Mesodermal cell (in vitro differentiated cells): ENCODE measurements around the gene FKBP10.
"Not testable (repeated sequence)": the region's sequence is repeated elsewhere in the genome, so short reads cannot be mapped to it uniquely, and the experiment has no call there.

Source experiments
- H3K27ac ChIP-seq: 2 replicates; pipeline ENCODE4 v1.7.0; 2013; ENCODE audit warnings: mild to moderate bottlenecking, low read depth, low read length, moderate library complexity; ENCODE audit not compliant: severe bottlenecking
- H3K36me3 ChIP-seq: 2 replicates; pipeline ENCODE4 v1.7.1; 2013; ENCODE audit warnings: mild to moderate bottlenecking, low read length, moderate library complexity; ENCODE audit not compliant: control insufficient read depth, insufficient read depth
- H3K4me1 ChIP-seq: one replicate; pipeline ENCODE4 v1.7.1; 2013; ENCODE audit warnings: mild to moderate bottlenecking, low read length; ENCODE audit not compliant: insufficient read depth, control insufficient read depth, poor library complexity, severe bottlenecking
- H3K4me3 ChIP-seq: 2 replicates; pipeline ENCODE4 v1.7.0; 2013; ENCODE audit warnings: low read length, control low read depth, mild to moderate bottlenecking; ENCODE audit not compliant: insufficient read depth, poor library complexity, severe bottlenecking; ENCODE audit errors: extremely low read depth
- H3K9me3 ChIP-seq: 2 replicates; pipeline ENCODE4 v1.7.1; 2013; ENCODE audit warnings: mild to moderate bottlenecking, low read length, moderate library complexity; ENCODE audit not compliant: control insufficient read depth
- WGBS, 2 experiments: methylation state at CpG; one replicate each; pipeline ENCODE4 v1.1.5; 2013; ENCODE audit warnings: missing lambda C conversion rate in 2 of 2; ENCODE audit not compliant: insufficient coverage in 2 of 2; 5-methylcytosine and 5-hydroxymethylcytosine counted together

FKBP10 gene

DNA sequence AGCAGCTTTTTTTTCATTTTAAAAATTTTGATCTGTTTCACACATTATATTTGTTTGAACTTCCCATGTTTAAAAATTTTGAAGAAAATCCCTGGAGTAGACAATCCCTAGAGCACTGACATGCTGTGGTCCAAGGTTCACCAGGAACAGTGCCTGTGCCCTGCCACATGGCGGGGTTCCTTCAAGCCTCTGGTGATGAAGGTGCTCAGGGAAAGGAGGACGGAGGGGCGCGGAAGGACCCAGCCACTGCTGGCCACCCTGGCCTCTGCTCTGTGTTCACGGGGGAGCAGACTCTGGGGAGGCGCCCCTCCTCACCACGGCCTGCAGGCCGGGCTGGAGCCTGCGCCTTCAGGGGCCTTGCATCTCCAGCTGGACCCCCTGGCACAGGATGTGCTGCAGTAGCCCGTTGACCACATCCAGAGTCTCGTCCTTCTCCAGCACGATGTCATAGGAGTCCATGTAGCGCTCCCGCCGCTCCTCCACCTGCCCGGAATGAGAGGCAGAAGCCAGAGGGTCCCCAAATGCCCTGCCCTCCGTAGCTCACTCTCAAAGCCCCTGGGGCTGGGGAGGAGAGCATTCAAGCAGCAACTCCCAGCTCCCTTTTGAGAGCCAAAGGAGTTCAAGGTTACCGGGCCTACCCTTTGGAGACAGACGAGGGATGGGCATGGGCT is 12.5 kb downstream of the FKBP10 start:
- H3K4me3 ChIP-seq, result no peak overlapping the region
- H3K27ac ChIP-seq, result no peak overlapping the region
- H3K4me1 ChIP-seq, result no peaks in the 10 kb centered on the region
- peaks cover 71% of the 10 kb centered on the region for H3K36me3 ChIP-seq
- H3K9me3 ChIP-seq, result no peaks in the 10 kb centered on the region
- WGBS, 2 experiments, result 94 to 98% methylated on average over 16 of the region's 19 CpGs

DNA sequence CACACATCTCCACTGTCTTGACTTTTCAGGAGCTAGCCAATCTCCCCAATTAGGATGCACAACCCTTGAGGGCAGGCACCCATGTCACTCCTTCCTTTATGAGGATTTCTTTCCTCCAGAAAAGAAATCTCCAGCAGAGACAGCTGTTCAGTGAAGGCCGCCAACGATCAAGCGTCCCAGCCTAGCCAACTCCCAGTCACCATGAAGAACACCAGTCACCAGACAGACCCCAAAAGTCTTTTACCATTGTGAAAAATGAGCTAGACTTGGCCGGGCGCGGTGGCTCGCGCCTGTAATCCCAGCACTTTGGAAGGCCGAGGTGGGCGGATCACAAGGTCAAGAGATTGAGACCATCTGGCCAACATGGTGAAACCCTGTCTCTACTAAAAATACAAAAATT is 17.2 kb downstream of the FKBP10 start:
- WGBS, 2 experiments, result 81 to 90% methylated on average over 10 of the region's 10 CpGs
- H3K27ac ChIP-seq, result not testable (repeated sequence)
- peaks cover 73% of the 10 kb centered on the region for H3K36me3 ChIP-seq

DNA sequence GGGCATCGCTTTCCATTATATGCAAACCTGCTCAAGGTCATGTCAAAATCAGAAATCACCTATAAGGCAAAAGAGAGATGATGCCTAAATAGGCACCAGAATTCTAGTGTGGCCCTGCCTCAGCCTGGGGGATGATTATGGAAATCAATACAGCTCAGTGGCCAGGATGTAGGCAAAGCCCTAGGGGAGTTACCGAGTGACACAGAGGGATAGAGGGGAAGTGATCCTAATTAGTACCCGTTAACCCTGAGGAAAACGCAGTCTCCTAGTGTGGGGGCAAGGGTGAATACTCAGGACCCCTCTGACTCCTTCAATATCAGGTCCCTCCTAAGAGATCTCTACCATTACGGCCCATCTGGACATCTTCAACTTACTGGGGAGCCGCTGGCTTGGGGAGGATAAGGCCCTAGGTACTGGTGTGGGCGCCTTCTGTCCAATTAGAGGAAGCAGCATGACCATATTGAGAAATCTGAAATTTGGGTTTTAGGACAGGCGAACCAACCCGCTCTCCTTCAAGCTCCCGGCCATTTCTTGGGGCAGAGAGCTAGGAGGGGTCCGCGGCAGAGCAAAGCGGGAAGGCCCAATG is 22.5 kb downstream of the FKBP10 start:
- H3K4me3 ChIP-seq, result peak overlapping the region; percentile 79
- no peak overlapping the region for H3K27ac ChIP-seq
- peaks cover 31% of the 10 kb centered on the region for H3K36me3 ChIP-seq
- 12 to 22% methylated on average over 10 to 11 of the region's 13 CpGs for WGBS, 2 experiments
- H3K9me3 ChIP-seq, result no peaks in the 10 kb centered on the region
- no peaks in the 10 kb centered on the region for H3K4me1 ChIP-seq

More for the DNA sequence above, 17.2 kb downstream of the FKBP10 start:
- not testable (repeated sequence) for H3K9me3 ChIP-seq, H3K4me3 ChIP-seq, H3K4me1 ChIP-seq

DNA sequence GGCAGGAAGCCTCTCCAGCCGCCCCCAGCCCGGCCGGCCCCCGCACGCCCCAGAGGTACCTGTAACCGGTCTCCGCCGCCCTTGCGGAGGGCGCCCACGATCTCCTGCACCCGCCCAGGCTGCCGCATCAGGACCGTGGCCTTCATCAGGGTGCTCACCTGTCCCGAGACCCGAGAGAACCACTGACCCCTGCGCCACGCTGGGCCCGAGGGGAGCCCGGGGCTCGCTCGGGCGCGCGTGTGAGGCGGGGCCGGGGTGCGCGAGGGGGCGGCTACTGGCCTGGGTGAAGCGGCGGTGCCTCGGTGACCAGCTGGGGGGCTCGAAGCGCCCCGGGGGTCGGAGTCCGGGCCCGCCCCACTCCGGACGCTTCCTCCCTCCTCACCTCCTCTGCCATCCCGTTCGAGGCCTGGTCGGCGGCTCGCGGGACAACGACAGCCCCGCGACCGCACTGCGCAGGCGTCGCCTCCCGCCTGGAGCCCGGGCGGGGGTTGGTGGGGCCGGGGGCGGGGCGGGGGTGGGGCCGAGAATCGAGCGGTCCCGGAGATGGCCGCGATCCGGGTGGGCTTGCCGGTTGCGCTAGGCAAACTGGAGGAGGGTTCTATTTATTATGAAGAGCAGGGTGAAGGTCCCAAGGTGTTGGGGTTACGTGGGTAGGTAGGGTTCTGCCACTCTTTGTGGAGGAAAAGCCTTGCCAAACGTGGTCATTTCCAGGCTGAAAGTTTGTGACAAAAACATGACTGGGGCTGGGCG is 23.2 kb downstream of the FKBP10 start, which contains the start of gene NT5C3B:
Gene NT5C3B (minus strand): TSS at position 433 of the 750 bp plus-strand sequence. CDS start 39 bp downstream, at position 394.
- Histone ChIP-seq H3K4me3 (peak within 1 kb of the TSS; percentile 79), H3K27ac (no peak within 1 kb of the TSS), H3K9me3 (no peaks in the 10 kb centered on the region), H3K4me1 (no peaks in the 10 kb centered on the region), H3K36me3 (peaks cover 26% of the 10 kb centered on the region)
- 1 to 3% methylated on average over 43 to 46 of the region's 72 CpGs for WGBS, 2 experiments

DNA sequence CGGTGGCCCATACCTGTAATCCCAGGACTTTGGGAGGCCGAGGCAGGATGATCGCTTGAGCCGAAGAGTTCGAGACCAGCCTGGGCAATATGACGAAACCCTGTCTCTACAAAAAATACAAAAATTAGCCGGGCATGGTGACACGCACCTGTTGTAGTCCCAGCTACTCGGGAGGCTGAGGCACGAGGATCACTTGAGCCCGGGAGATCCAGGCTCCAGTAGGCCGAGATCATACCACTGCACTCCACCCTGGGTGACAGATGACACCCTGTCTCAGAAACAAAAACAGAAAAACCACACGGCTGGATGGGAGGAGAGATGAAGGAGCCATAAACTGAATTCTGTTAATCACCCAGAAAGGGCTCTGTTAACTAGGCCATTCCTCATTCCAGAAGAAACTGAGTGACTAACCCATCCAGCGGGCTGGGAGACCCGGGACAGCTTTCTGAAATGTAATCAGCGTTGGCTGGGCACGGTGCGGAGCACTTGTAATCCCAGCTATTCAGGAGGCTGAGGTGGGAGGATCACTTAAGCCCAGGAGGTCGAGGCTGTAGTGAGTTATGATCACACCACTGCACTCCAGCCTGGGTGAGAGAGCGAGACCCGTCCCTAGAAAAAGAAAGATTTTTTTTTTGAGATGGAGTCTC is 23.9 kb downstream of the FKBP10 start:
- peak overlapping the region; percentile 79 for H3K4me3 ChIP-seq
- 76 to 78% methylated on average over 18 to 21 of the region's 21 CpGs for WGBS, 2 experiments

DNA sequence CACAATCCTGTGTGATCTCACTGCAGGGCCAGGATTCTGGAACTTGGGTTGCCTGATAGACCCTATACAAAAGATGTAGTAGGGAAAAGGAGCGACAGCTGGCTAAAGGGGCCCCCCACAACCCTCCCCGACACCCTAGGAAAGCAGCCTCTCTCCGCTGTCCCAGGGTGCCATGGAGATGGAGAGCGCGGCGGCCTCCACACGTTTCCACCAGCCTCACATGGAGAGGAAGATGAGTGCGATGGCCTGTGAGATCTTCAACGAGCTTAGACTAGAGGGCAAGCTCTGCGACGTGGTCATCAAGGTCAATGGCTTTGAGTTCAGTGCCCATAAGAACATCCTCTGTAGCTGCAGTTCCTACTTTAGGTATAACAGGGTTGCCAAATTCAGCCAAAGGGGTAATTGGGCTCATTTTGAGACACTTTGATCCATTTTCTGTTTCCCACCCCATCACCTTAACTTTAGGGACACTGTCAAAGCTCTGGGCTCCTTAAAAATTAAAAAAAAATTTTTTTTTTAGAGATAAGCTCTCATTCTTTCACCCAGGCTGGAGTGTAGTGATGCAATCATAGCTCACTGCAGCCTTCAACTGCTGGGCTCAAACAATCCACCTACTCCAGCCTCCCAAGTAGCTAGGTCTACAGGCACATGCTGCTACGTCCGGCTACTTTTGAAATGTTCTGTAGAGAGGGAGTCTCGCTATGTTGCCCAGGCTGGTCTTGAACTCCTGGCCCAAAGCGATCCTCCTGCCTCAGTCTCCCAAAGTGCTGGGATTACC is 25.1 kb downstream of the FKBP10 start, which contains the start of gene KLHL10:
Gene KLHL10 (plus strand): TSS at position 65 of the 778 bp plus-strand sequence. CDS start 108 bp downstream, at position 173.
- Histone ChIP-seq H3K27ac (no peak within 1 kb of the TSS), H3K4me3 (peak within 1 kb of the TSS; percentile 79), H3K4me1 (no peaks in the 10 kb centered on the region), H3K36me3 (peaks cover 7% of the 10 kb centered on the region), H3K9me3 (no peaks in the 10 kb centered on the region)
- WGBS, 2 experiments, result 94 to 100% methylated on average over 8 to 14 of the region's 15 CpGs

More for the DNA sequence above, 23.9 kb downstream of the FKBP10 start:
- Histone ChIP-seq H3K4me1 (no peaks in the 10 kb centered on the region), H3K9me3 (no peaks in the 10 kb centered on the region), H3K36me3 (peaks cover 19% of the 10 kb centered on the region), H3K27ac (no peak overlapping the region)

DNA sequence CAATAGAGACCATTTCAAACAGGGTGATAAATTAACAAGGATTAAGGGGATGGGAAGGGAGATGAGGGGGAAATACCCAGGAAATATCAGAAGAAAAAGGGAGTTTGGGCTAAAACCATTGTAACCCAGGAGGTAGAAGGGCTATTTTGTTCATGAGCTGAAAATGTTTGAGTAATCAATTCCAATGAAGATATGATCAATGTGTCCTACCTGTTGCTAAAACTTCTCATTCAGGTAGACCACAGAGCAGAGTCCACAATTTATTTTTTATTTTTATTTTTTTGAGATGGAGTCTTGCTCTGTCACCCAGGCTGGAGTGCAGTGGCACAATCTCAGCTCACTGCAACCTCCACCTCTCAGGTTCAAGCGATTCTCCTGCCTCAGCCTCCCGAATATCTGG is 26.6 kb downstream of the FKBP10 start:
- not testable (repeated sequence) for H3K27ac ChIP-seq, H3K9me3 ChIP-seq, H3K4me1 ChIP-seq, H3K4me3 ChIP-seq, H3K36me3 ChIP-seq
- 92% methylated on average over 2 of the region's 2 CpGs; no CpG with 5 or more reads in 1 of the 2 experiments for WGBS, 2 experiments

DNA sequence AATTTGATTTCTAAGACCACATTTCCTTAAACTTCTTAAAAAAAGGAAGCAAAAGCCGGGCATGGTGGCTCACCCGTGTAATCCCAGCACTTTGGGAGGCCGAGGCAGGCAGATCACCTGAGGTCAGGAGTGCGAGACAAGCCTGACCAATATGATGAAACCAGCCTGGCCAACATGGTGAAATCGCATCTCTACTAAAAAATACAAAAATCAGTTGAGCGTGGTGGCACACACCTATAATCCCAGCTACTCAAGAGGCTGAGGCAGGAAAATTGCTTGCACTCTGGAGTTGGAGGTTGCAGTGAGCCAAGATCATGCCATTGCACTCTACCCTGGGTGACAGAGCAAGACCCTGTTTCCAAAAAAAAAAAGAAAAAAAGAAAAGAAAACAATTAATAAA is 28.0 kb downstream of the FKBP10 start:
- H3K9me3 ChIP-seq, H3K4me3 ChIP-seq, H3K36me3 ChIP-seq, H3K4me1 ChIP-seq, H3K27ac ChIP-seq: not testable (repeated sequence)
- 92 to 97% methylated on average over 4 to 6 of the region's 6 CpGs for WGBS, 2 experiments

DNA sequence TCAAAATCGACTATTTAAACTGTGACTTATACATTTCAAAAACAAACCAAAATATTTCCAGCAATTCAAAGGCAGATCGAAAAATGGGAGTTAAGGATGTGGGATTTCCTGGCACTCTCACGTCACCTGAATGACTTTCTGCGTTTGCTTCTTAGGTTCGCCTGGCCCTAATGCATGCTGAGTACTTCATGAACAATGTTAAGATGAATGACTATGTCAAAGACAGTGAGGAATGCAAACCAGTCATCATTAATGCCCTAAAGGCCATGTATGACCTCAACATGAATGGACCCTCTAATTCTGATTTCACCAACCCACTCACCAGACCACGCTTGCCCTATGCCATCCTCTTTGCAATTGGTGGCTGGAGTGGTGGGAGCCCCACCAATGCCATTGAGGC is 32.2 kb downstream of the FKBP10 start:
- 92 to 100% methylated on average over 3 to 4 of the region's 6 CpGs for whole genome bisulfite sequencing, 2 experiments
- Histone ChIP-seq H3K27ac (no peak overlapping the region), H3K36me3 (peaks cover 8% of the 10 kb centered on the region), H3K9me3 (no peaks in the 10 kb centered on the region), H3K4me3 (no peak overlapping the region), H3K4me1 (no peaks in the 10 kb centered on the region)

DNA sequence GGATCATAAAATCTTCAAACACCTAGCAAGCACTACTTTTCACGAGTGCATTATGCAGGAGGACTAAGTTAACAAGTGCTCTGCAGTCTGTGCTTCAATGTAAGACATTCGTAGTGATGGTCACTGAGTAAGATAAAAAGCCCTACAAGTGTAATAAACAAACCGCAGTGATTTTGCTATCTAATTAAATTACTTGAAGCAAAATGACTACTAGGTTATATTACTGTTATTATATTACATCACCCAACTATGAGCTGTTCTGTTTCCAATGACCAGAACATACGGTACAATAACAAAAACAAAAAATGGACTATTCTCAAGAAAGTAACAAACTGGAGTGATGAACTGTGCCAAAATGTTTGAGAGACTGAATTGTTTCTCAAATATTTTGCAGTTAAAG is 36.0 kb downstream of the FKBP10 start:
- Histone ChIP-seq H3K4me1 (no peaks in the 10 kb centered on the region), H3K27ac (no peak overlapping the region), H3K9me3 (no peaks in the 10 kb centered on the region), H3K4me3 (no peak overlapping the region), H3K36me3 (peaks cover 18% of the 10 kb centered on the region)
- 92% methylated on average over 2 of the region's 4 CpGs; no CpG with 5 or more reads in 1 of the 2 experiments for WGBS, 2 experiments
